ENCODE data around the gene AIF1. TPM values are rescaled to one million over a fixed set of nuclear protein-coding genes. Genes with fewer than 3 reads are reported as not detected.

The AIF1 gene
- total RNA-seq, 2 experiments from 2014 or later = 11.3 to 11.7 TPM

- DNase-seq = no peak
- Mint-ChIP-seq H3K4me1 (peaks cover 8% of the 10 kb centered on the region), H3K27me3 (no peaks in the 10 kb centered on the region), H3K4me3 (no peak overlapping the region), H3K27ac (no peak overlapping the region), H3K36me3 (ENCODE audit: low read depth) (peaks cover 77% of the 10 kb centered on the region), H3K9me3 (no peaks in the 10 kb centered on the region)
- POLR2A ChIA-PET = interaction anchor here (1.2 to 3.4 kb wide), 4 partner anchors 10 to 15 kb away, joined by 4 to 14 read pairs (median 9); partner anchors contain the start of gene BAG6
- CTCF ChIA-PET = interaction anchor here (1.2 kb wide), 1 partner anchor 38 kb away, joined by 3 read pairs; no protein-coding TSS in a partner anchor
Observed at GRCh38 chr6:31636698-31637596, 21.9 kb downstream of the AIF1 start.

GRCh38 chr6:31639043-31639442 is 24.0 kb downstream of the AIF1 start:
- POLR2A ChIA-PET = interaction anchor here (0.8 to 3.4 kb wide), 4 partner anchors 8 to 17 kb away, joined by 3 to 17 read pairs (median 10); partner anchors contain the start of gene BAG6
- Mint-ChIP-seq H3K27me3 (no peaks in the 10 kb centered on the region), H3K27ac (peak overlapping the region; percentile 18), H3K9me3 (no peaks in the 10 kb centered on the region), H3K36me3 (ENCODE audit: low read depth) (peaks cover 70% of the 10 kb centered on the region), H3K4me1 (peaks cover 8% of the 10 kb centered on the region), H3K4me3 (no peak overlapping the region)
- CTCF ChIA-PET = no interaction called here
- no peak for DNase-seq

GRCh38 chr6:31639449-31639861 is 24.4 kb downstream of the AIF1 start:
- no peaks in the 10 kb centered on the region for H3K9me3 Mint-ChIP-seq
- ChIA-PET POLR2A (interaction anchor here (0.8 to 3.4 kb wide), 4 partner anchors 12 to 20 kb away, joined by 3 to 17 read pairs (median 10); partner anchors contain the start of gene BAG6), CTCF (no interaction called here)
- peak overlapping the region; percentile 54 for H3K27ac Mint-ChIP-seq
- peaks cover 8% of the 10 kb centered on the region for H3K4me1 Mint-ChIP-seq
- H3K27me3 Mint-ChIP-seq = no peaks in the 10 kb centered on the region
- H3K4me3 Mint-ChIP-seq = no peak overlapping the region
- no peak for DNase-seq
- peaks cover 67% of the 10 kb centered on the region for H3K36me3 Mint-ChIP-seq (ENCODE audit: low read depth)

- Mint-ChIP-seq H3K4me3 (no peak overlapping the region), H3K36me3 (ENCODE audit: low read depth) (peaks cover 70% of the 10 kb centered on the region), H3K27ac (no peak overlapping the region), H3K9me3 (no peaks in the 10 kb centered on the region), H3K4me1 (peaks cover 10% of the 10 kb centered on the region), H3K27me3 (no peaks in the 10 kb centered on the region)
- CTCF ChIA-PET = no interaction called here
- DNase-seq = no peak
- POLR2A ChIA-PET = interaction anchor here (0.6 to 3.4 kb wide), 5 partner anchors 12 to 21 kb away, joined by 3 to 17 read pairs (median 5); partner anchors contain the start of gene BAG6
Observed at GRCh38 chr6:31640612-31641011, 25.6 kb downstream of the AIF1 start.

GRCh38 chr6:31641370-31641769 is 26.3 kb downstream of the AIF1 start:
- no peak overlapping the region for H3K4me3 Mint-ChIP-seq
- peaks cover 67% of the 10 kb centered on the region for H3K36me3 Mint-ChIP-seq (ENCODE audit: low read depth)
- CTCF ChIA-PET = no interaction called here
- no peaks in the 10 kb centered on the region for H3K9me3 Mint-ChIP-seq
- H3K27ac Mint-ChIP-seq = no peak overlapping the region
- H3K27me3 Mint-ChIP-seq = no peaks in the 10 kb centered on the region
- H3K4me1 Mint-ChIP-seq = peaks cover 10% of the 10 kb centered on the region
- no peak for DNase-seq
- POLR2A ChIA-PET = interaction anchor here (1.1 to 1.8 kb wide), 3 partner anchors 15 to 23 kb away, joined by 3 to 5 read pairs (median 3); partner anchors contain the start of gene GPANK1

- H3K36me3 Mint-ChIP-seq (ENCODE audit: low read depth) = peaks cover 64% of the 10 kb centered on the region
- no peaks in the 10 kb centered on the region for H3K9me3 Mint-ChIP-seq
- H3K27ac Mint-ChIP-seq = no peak overlapping the region
- H3K4me3 Mint-ChIP-seq = no peak overlapping the region
- no peaks in the 10 kb centered on the region for H3K27me3 Mint-ChIP-seq
- DNase-seq = no peak
- ChIA-PET CTCF (no interaction called here), POLR2A (interaction anchor here (0.5 to 2.1 kb wide), 5 partner anchors 9 to 154 kb away, joined by 3 to 11 read pairs (median 4); partner anchors contain the start of gene BAG6)
- peaks cover 10% of the 10 kb centered on the region for H3K4me1 Mint-ChIP-seq
Observed at GRCh38 chr6:31642798-31643570, 27.9 kb downstream of the AIF1 start.

- Mint-ChIP-seq H3K9me3 (no peaks in the 10 kb centered on the region), H3K27ac (no peak overlapping the region), H3K4me3 (no peak overlapping the region), H3K36me3 (ENCODE audit: low read depth) (peaks cover 67% of the 10 kb centered on the region), H3K27me3 (no peaks in the 10 kb centered on the region), H3K4me1 (peaks cover 12% of the 10 kb centered on the region)
- no peak for DNase-seq
- CTCF ChIA-PET = no interaction called here
- POLR2A ChIA-PET = interaction anchor here (0.8 to 2.1 kb wide), 3 partner anchors 9 to 17 kb away, joined by 3 to 11 read pairs (median 4); partner anchors contain the start of gene BAG6
Observed at GRCh38 chr6:31643818-31644454, 28.9 kb downstream of the AIF1 start.

- CTCF ChIA-PET = no interaction called here
- H3K36me3 Mint-ChIP-seq (ENCODE audit: low read depth) = peaks cover 68% of the 10 kb centered on the region
- H3K9me3 Mint-ChIP-seq = no peaks in the 10 kb centered on the region
- H3K27ac Mint-ChIP-seq = no peak overlapping the region
- POLR2A ChIA-PET = no interaction called here
- peaks cover 15% of the 10 kb centered on the region for H3K4me1 Mint-ChIP-seq
- no peaks in the 10 kb centered on the region for H3K27me3 Mint-ChIP-seq
- no peak overlapping the region for H3K4me3 Mint-ChIP-seq
- no peak for DNase-seq
Observed at GRCh38 chr6:31645325-31645724, 30.3 kb downstream of the AIF1 start.

- no peak for DNase-seq
- no peaks in the 10 kb centered on the region for H3K9me3 Mint-ChIP-seq
- peaks cover 55% of the 10 kb centered on the region for H3K4me1 Mint-ChIP-seq
- peaks cover 70% of the 10 kb centered on the region for H3K36me3 Mint-ChIP-seq (ENCODE audit: low read depth)
- ChIA-PET POLR2A (interaction anchor here (0.6 to 9.8 kb wide), 43 partner anchors 8 to 321 kb away, joined by 3 to 278 read pairs (median 5); partner anchors contain the start of genes ABHD16A, ATP6V1G2, C6orf47 and CSNK2B), CTCF (interaction anchor here (0.5 to 3.8 kb wide), 12 partner anchors 12 to 238 kb away, joined by 3 to 20 read pairs (median 4); partner anchors contain the start of genes GPANK1 and MSH5)
- H3K4me3 Mint-ChIP-seq = peak overlapping the region; percentile 97
- no peaks in the 10 kb centered on the region for H3K27me3 Mint-ChIP-seq
- H3K27ac Mint-ChIP-seq = peak overlapping the region; percentile 98
Observed at GRCh38 chr6:31651602-31652191, 36.7 kb downstream of the AIF1 start.

GRCh38 chr6:31652925-31653724 is 38.1 kb downstream of the AIF1 start:
- Mint-ChIP-seq H3K27ac (peak overlapping the region; percentile 98), H3K9me3 (no peaks in the 10 kb centered on the region), H3K36me3 (ENCODE audit: low read depth) (peaks cover 69% of the 10 kb centered on the region), H3K4me1 (peaks cover 66% of the 10 kb centered on the region), H3K4me3 (peak overlapping the region; percentile 97), H3K27me3 (no peaks in the 10 kb centered on the region)
- POLR2A ChIA-PET = interaction anchor here (0.6 to 9.8 kb wide), 39 partner anchors 9 to 1005 kb away, joined by 3 to 278 read pairs (median 6); partner anchors contain the start of genes ABHD16A, ATP6V1G2, C6orf47 and CSNK2B
- DNase-seq = no peak
- CTCF ChIA-PET = interaction anchor here (0.7 to 3.8 kb wide), 14 partner anchors 8 to 456 kb away, joined by 3 to 20 read pairs (median 4); partner anchors contain the start of genes C6orf47, DDX39B, GPANK1 and LST1
